HG03159 (cell line): ENCODE measurements around the gene NAT9.

ENCODE experiments used
- ATAC-seq: cut with Tn5 transposase; IDR thresholded peaks from one replicate; pipeline ENCODE4 v1.9.1; 2021; ENCODE audit warnings: mild to moderate bottlenecking, moderate library complexity; ENCODE audit not compliant: unreplicated experiment

Gene NAT9

DNA sequence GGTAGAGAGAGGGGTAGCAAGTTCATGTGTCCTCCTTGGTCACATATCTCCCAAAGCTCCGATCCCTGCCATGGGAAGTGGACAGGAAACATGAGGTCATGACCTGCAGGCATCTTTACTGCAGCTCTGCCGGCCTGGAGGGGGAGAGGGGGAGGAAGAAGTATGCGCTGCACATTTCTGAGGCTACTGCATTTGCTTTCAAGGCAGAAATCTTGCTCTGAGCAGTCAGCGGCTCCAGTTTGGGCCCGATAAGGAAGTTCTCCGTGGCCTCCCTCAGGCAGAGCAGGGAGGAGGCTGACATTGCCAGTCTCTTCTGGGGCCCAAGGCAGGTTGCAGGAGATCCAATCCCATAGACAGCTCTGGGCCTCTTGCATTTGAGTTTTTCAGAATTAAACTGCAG is 29.2 kb downstream of the NAT9 start:
- ATAC-seq: no peak

DNA sequence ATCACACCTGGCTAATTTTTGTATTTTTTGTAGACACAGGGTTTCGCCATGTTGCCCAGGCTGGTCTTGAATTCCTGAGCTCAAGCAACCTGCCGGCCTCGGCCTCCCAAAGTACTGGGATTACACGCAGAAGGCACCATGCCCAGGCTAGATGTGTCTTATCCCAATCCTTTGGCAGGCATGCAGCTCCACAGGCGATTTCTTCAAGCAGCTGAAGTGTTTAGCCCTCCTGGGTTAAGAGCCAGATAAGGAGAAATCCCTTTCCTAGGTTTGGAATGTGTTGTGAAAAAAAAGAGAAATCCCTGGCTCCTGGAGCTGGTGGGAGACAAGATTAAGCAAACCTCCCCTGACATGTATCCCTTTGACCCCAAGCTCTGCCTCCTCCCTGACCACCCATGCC is 29.8 kb downstream of the NAT9 start:
- ATAC-seq: no peak

- no peak for ATAC-seq
Measured at GRCh38 chr17:74745548-74746177, 30.5 kb downstream of the NAT9 start.

DNA sequence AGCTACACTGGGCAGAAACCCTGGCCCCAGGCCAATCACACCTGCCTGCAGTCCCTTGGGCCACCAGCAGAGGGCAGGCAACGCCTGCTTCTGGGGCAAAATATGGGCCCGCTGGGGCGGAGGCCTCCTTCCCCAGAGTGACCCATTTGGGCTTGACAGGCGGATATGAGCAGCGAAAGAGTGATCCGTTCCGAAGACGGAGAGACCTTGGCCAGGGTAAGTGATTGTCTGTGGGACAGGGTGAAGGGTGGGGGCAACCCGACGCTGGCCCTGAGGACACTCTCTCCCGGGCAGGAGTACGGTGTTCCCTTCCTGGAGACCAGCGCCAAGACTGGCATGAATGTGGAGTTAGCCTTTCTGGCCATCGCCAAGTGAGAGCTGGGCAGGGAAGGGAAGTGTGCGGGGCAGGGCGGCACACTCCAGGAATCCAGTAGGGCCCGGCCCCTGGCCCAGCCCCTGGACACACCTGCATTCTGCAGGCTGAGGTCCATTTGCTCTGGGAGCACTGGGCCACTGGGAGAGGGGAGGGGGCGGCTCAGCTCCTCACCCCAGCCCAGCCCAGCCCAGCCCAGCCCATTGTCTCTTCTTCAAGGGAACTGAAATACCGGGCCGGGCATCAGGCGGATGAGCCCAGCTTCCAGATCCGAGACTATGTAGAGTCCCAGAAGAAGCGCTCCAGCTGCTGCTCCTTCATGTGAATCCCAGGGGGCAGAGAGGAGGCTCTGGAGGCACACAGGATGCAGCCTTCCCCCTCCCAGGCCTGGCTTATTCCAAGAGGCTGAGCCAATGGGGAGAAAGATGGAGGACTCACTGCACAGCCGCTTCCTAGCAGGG is 31.2 kb downstream of the NAT9 start:
- ATAC-seq: no peak

GRCh38 chr17:74744349-74744713 is 31.8 kb downstream of the NAT9 start:
- no peak for ATAC-seq

DNA sequence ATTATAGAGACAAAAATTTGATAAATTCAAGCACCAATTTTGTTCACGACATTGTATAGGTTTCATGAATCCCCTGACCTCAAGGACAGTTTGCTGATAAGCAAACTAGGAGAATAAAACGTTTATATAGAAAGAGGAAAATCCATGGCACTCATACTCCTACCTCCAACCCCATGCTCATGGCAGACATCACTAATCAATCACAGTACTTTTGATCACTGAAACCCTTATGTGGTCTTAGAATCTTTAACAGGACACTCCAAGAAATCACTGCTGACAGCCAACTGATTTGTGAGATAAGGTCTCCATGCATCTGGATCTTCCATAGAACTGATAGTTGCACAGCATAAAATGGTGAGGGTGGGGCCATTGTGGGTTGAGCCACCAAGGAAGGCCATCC is 32.4 kb downstream of the NAT9 start:
- no peak for ATAC-seq

DNA sequence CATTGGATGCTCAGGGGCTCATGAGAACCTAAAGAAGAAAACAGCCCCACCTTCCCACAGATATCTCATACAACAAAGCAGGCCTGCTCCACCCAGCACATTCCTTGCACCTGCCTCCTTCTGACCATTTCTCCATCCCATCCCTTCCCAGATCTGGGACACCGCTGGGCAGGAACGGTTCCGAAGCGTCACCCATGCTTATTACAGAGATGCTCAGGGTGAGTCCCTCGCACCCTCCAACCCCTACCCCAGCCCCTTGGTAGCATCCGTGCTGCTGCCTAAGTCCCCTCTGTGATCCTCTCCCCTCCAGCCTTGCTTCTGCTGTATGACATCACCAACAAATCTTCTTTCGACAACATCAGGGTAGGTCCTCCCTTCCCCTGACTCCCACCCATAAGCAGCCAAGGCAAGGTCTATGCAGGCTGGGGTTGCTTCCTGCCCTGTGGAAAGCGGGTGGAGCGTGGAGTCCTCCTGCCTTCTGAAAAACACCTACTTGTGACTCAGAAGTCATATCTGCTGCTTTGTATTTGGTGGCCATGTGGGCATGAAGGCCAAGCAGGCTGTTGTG is 33.1 kb downstream of the NAT9 start:
- ATAC-seq: no peak

GRCh38 chr17:74742153-74742515 is 34.0 kb downstream of the NAT9 start:
- ATAC-seq: no peak

DNA sequence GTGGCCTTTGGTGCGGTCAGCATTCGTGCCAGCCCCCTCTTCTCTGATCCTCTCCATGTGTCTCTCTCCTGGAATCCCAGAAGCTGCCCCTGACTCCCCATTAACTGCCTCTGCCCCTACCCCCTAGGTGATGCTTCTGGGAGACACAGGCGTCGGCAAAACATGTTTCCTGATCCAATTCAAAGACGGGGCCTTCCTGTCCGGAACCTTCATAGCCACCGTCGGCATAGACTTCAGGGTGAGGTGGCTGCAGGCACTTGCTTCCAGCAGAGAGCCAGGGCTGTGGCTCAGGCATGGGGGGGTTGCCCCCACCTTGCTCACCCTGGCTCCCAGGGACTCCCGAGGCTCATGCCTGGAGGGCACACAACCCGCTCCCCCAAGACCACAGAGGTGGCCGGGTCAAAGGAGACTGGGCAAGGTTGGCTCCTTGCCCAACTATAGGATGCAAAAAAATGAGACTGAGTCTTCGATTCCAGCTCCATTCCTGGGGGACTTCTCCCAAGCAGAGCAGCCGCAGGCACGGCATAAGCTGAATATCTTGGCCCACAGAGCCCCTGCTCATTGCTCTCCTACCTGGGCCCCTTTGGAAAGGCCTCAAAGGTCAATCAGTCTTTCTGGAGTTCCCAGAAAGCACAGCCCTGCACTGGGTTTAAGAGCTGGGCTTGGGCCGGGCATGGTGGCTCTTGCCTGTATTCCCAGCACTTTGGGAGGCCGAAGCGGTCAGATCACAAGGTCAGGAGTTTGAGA is 35.3 kb downstream of the NAT9 start:
- no peak for ATAC-seq

DNA sequence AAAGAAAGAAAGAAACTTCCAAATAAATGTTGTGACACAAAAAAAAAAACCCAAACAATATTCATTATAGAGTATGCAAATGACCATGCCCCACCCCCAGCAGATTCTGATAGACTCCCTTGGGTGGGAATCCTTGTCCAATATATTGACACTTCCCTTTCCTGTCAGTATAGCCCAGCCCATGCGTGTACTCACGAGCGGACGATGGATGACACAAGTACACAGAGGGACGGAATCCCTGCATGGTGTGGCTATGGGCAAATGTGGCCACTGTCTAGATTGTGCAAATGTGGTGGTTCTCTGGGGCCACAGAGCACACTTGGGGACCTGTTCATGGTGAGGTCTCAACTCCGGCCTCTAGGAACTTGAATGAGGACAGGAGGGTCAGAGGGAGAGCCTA is 36.0 kb downstream of the NAT9 start:
- no peak for ATAC-seq

DNA sequence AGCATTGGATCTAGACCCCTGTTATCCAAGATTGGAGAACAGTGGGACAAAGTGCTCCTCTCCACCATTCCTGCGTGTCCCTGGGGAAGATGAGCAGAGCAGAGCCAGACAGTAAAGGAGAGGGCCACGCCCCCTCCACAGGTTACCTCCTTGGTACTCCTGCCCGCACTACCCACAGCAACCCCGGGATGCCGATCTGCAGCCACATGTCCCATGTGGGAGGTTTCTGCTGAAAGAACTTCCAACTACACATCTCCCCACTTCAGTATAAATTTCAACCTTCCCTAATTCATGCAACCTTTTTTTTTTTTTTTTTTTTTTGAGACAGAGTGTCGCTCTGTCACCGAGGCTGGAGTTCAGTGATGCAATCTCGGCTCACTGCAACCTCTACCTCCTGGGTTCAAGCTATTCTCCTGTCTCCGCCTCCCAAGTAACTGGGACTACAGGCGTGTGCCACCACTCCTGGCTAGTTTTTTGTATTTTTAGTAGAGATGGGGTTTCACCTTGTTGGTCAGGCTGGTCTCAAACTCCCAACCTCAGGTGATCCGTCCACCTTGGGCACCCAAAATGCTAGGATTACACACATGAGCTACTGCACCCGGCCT is 36.8 kb downstream of the NAT9 start:
- no peak for ATAC-seq

- no peak for ATAC-seq
Measured at GRCh38 chr17:74738051-74738996, 37.8 kb downstream of the NAT9 start.

- ATAC-seq: no peak
Measured at GRCh38 chr17:74737299-74738050, 38.7 kb downstream of the NAT9 start.

GRCh38 chr17:74736513-74737298 is 39.4 kb downstream of the NAT9 start, which contains the start of gene RAB37:
RAB37 (plus strand) TSS chr17:74737256; CDS start chr17:74737273, 17 bp downstream.
- ATAC-seq: no peak

DNA sequence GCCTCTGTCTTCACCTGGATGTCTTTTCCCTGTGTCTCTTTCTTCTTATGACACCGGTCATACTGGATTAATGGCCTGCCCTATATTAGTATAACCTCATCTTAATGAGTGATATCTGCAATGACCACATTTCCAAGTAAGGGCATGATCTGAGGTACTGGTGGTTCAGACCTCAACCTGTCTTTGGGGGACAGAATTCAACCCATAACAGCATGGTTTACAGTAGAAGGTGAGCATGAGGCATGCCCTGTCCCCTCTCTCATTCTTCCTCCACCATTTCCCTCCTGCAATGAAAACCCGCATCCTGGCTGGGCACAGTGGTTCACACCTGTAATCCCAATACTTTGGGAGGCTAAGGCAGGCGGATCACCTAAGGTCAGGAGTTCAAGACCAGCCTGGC is 41.9 kb downstream of the NAT9 start:
- ATAC-seq: no peak

DNA sequence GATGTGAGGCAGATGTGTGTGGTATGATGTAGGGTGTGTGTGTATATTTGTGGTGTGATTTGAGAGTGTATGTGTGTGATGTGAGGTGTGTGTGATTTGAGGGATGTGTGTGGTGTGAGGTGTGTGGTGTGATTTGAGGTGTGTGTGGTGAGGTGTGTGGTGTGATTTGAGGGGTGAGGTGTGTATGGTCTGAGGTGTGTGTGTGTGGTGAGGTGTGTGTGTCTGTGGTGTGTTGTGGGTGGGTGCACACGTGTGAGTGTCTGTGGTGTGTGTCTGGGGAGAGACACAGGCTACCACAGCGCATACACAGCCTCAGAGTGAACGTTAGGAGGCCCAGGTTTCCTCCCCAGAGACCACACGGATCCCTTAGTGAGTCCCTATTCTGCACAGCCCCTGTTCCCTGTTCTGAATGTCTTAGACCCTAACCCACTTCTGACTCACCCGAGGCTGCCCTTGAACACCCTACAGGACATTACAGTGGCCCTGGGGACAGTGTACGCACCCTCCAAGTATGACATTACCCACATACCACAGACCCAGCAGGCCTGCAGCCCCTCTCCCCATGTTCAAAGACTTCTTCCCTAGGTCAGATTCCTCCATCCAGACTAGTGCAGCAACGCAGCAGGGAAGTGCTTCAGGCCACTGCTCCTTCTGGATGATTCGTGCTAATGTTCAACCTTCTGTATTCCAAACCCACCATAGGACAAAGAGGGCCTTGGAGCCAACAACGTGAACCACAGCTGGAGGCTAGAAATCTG is 42.6 kb downstream of the NAT9 start:
- no peak for ATAC-seq

GRCh38 chr17:74732042-74732867 is 43.9 kb downstream of the NAT9 start:
- no peak for ATAC-seq
